ENCODE measurements around the gene CTIF.

The CTIF gene

GRCh38 chr18:48889981-48890762, 351.3 kb downstream of the CTIF start:
- H3K4me2 ChIP-seq (ENCODE audit: low read depth, low read length) = no peak overlapping the region
- no peaks in the 10 kb centered on the region for H3K9me3 ChIP-seq (replicated peaks; ENCODE audit: insufficient read depth, low read length)
- H4K20me1 ChIP-seq (ENCODE audit: insufficient read depth, low read length) = no peaks in the 10 kb centered on the region
- no peaks in the 10 kb centered on the region for H3K4me1 ChIP-seq (ENCODE audit: low read length)
- no peaks in the 10 kb centered on the region for H3K9me2 ChIP-seq (replicated peaks; ENCODE audit: insufficient read depth, low read length)
- no peaks in the 10 kb centered on the region for H3F3A ChIP-seq (ENCODE audit: insufficient read depth, low read length)
- H2AFZ ChIP-seq (ENCODE audit: low read length) = no peak overlapping the region
- TF ChIP-seq EZH2phosphoT487 (IDR thresholded peaks at IDR 0.05; ENCODE audit: low read length) (no peak), EZH2 (optimal IDR thresholded peaks at IDR 0.05; ENCODE audit: low read depth, low read length) (no peak)
- TF ChIP-seq, protein P1, sequence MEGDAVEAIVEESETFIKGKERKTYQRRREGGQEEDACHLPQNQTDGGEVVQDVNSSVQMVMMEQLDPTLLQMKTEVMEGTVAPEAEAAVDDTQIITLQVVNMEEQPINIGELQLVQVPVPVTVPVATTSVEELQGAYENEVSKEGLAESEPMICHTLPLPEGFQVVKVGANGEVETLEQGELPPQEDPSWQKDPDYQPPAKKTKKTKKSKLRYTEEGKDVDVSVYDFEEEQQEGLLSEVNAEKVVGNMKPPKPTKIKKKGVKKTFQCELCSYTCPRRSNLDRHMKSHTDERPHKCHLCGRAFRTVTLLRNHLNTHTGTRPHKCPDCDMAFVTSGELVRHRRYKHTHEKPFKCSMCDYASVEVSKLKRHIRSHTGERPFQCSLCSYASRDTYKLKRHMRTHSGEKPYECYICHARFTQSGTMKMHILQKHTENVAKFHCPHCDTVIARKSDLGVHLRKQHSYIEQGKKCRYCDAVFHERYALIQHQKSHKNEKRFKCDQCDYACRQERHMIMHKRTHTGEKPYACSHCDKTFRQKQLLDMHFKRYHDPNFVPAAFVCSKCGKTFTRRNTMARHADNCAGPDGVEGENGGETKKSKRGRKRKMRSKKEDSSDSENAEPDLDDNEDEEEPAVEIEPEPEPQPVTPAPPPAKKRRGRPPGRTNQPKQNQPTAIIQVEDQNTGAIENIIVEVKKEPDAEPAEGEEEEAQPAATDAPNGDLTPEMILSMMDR (IDR thresholded peaks at IDR 0.05; ENCODE audit: low read length) = no peak
- no peaks in the 10 kb centered on the region for H3K36me3 ChIP-seq (replicated peaks; ENCODE audit: insufficient read depth, low read length)
- no peak overlapping the region for H3K27ac ChIP-seq (ENCODE audit: low read length)
- H3K9ac ChIP-seq (ENCODE audit: low read length) = no peak overlapping the region
- no peaks in the 10 kb centered on the region for H3K27me3 ChIP-seq (replicated peaks; ENCODE audit: insufficient read depth, low read length)
- H3K4me3 ChIP-seq (ENCODE audit: low read length) = no peak overlapping the region
- H3K79me2 ChIP-seq (ENCODE audit: low read length) = no peaks in the 10 kb centered on the region
- no peak for DNase-seq

DNA sequence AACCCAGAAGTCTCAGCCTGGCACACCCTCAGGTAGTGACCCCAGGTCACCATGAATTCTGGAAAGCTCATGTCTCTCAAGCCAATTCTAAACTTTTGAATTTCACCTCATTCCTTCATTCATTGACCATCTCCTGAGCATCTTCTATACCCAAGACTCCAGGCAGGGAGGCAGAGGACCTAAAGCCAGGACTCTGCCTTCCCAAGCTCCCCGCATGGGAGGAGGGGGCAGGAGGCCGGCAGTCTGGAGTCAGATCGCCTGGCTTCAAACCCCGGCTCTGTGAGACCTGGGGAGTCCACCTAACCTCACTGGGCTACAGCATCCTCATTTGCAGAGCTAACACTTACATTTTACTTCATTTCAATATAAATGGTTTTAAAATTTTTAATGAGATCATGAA, 352.9 kb downstream of the CTIF start:
- Histone ChIP-seq H3K4me2 (ENCODE audit: low read depth, low read length) (no peak overlapping the region), H3K79me2 (ENCODE audit: low read length) (no peaks in the 10 kb centered on the region), H3K36me3 (replicated peaks; ENCODE audit: insufficient read depth, low read length) (no peaks in the 10 kb centered on the region), H3K9me2 (replicated peaks; ENCODE audit: insufficient read depth, low read length) (no peaks in the 10 kb centered on the region), H3K27ac (ENCODE audit: low read length) (no peak overlapping the region), H4K20me1 (ENCODE audit: insufficient read depth, low read length) (no peaks in the 10 kb centered on the region), H3K4me3 (ENCODE audit: low read length) (no peak overlapping the region), H3K9ac (ENCODE audit: low read length) (no peak overlapping the region), H2AFZ (ENCODE audit: low read length) (no peak overlapping the region), H3K4me1 (ENCODE audit: low read length) (peaks cover 9% of the 10 kb centered on the region), H3K9me3 (replicated peaks; ENCODE audit: insufficient read depth, low read length) (no peaks in the 10 kb centered on the region), H3K27me3 (replicated peaks; ENCODE audit: insufficient read depth, low read length) (no peaks in the 10 kb centered on the region), H3F3A (ENCODE audit: insufficient read depth, low read length) (no peaks in the 10 kb centered on the region)
- DNase-seq = no peak
- TF ChIP-seq, protein P1 (IDR thresholded peaks at IDR 0.05; ENCODE audit: low read length) = no peak
- TF ChIP-seq EZH2phosphoT487 (IDR thresholded peaks at IDR 0.05; ENCODE audit: low read length) (no peak), EZH2 (optimal IDR thresholded peaks at IDR 0.05; ENCODE audit: low read depth, low read length) (no peak)

- peaks cover 14% of the 10 kb centered on the region for H3K4me1 ChIP-seq (ENCODE audit: low read length)
- no peak overlapping the region for H3K9ac ChIP-seq (ENCODE audit: low read length)
- no peaks in the 10 kb centered on the region for H4K20me1 ChIP-seq (ENCODE audit: insufficient read depth, low read length)
- no peaks in the 10 kb centered on the region for H3K9me2 ChIP-seq (replicated peaks; ENCODE audit: insufficient read depth, low read length)
- H3F3A ChIP-seq (ENCODE audit: insufficient read depth, low read length) = no peaks in the 10 kb centered on the region
- no peaks in the 10 kb centered on the region for H3K27me3 ChIP-seq (replicated peaks; ENCODE audit: insufficient read depth, low read length)
- H3K79me2 ChIP-seq (ENCODE audit: low read length) = no peaks in the 10 kb centered on the region
- H3K36me3 ChIP-seq (replicated peaks; ENCODE audit: insufficient read depth, low read length) = no peaks in the 10 kb centered on the region
- TF ChIP-seq, protein P1 (IDR thresholded peaks at IDR 0.05; ENCODE audit: low read length) = no peak
- no peak for TF ChIP-seq EZH2phosphoT487 (IDR thresholded peaks at IDR 0.05; ENCODE audit: low read length)
- TF ChIP-seq EZH2 (optimal IDR thresholded peaks at IDR 0.05; ENCODE audit: low read depth, low read length) = no peak
- no peak overlapping the region for H3K4me2 ChIP-seq (ENCODE audit: low read depth, low read length)
- H2AFZ ChIP-seq (ENCODE audit: low read length) = no peak overlapping the region
- no peak overlapping the region for H3K4me3 ChIP-seq (ENCODE audit: low read length)
- H3K27ac ChIP-seq (ENCODE audit: low read length) = no peak overlapping the region
- no peaks in the 10 kb centered on the region for H3K9me3 ChIP-seq (replicated peaks; ENCODE audit: insufficient read depth, low read length)
- DNase-seq = no peak
Measured at GRCh38 chr18:48892146-48892855, 353.5 kb downstream of the CTIF start.

Data from MM.1S (cell line).